HL-60 (cell line): ENCODE results near the gene ABHD11.

Experiments
- DNase-seq, 2 experiments: peaks; one replicate each; pipeline ENCODE4 v3.0.0-alpha.2; 2010 to 2020; ENCODE audit warnings: low read depth in 1 of 2, low spot score in 1 of 2
- H3K27ac ChIP-seq: fragments of 250-450 bp; sonication (Bioruptor Pico); replicated peaks from 2 replicates; pipeline ENCODE4 v1.5.1; 2020; ENCODE audit warnings: mild to moderate bottlenecking, moderate library complexity
- H3K27me3 ChIP-seq: fragments of 250-450 bp; sonication (Bioruptor Pico); 2 replicates; pipeline ENCODE4 v1.5.1; 2021; ENCODE audit warnings: mild to moderate bottlenecking, moderate library complexity; ENCODE audit not compliant: insufficient read depth, poor library complexity, severe bottlenecking
- H3K4me3 ChIP-seq: replicated peaks from 2 replicates; pipeline ENCODE4 v1.5.1; 2011; ENCODE audit warnings: mild to moderate bottlenecking, control low read depth, low read length; ENCODE audit not compliant: insufficient read depth
- GABPA ChIP-seq: IDR thresholded peaks from 2 replicates; pipeline ENCODE4 v1.6.1; 2012; ENCODE audit warnings: low read depth
- POLR2AphosphoS5 ChIP-seq: IDR thresholded peaks from 2 replicates; pipeline ENCODE4 v1.6.1; 2012; ENCODE audit warnings: low read depth
- REST ChIP-seq: IDR thresholded peaks from 2 replicates; pipeline ENCODE4 v1.6.1; 2012; ENCODE audit warnings: low read depth; ENCODE audit not compliant: insufficient replicate concordance
- SPI1 ChIP-seq: IDR thresholded peaks from 2 replicates; pipeline ENCODE4 v1.6.1; 2012; ENCODE audit warnings: low read depth, mild to moderate bottlenecking, borderline replicate concordance
- TF ChIP-seq, protein P1 (sequence below): IDR thresholded peaks from one replicate; pipeline ENCODE4 v1.5.1; 2011; ENCODE audit warnings: low read length, control low read depth, inconsistent platforms; ENCODE audit not compliant: insufficient read depth

Gene ABHD11

DNA sequence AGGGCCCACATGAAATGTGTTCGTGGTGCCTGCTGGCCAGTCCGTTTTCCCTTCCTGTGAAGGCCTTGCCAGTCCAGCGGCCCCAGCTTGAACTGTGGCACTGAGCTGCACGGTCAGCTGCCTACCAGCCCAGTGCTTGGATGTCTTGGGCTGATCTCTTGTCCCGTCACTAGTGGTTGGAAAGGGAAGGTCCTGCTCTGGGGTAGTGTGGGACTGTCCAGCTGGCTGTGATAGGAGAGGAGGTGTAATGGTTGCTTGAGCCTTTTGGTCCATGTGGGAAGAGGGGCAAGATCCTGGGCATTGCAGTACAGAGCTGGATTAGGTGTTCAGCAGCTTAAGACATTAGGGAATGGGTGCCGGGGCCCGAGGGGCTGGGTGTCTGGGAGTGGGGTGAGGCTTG lies 40.2 kb downstream of the ABHD11 start:
- H3K27ac ChIP-seq = no peak overlapping the region
- H3K27me3 ChIP-seq = no peaks in the 10 kb centered on the region
- DNase-seq = no peak
- TF ChIP-seq GABPA (no peak), REST (no peak), POLR2AphosphoS5 (no peak), SPI1 (no peak)
- TF ChIP-seq, protein P1, sequence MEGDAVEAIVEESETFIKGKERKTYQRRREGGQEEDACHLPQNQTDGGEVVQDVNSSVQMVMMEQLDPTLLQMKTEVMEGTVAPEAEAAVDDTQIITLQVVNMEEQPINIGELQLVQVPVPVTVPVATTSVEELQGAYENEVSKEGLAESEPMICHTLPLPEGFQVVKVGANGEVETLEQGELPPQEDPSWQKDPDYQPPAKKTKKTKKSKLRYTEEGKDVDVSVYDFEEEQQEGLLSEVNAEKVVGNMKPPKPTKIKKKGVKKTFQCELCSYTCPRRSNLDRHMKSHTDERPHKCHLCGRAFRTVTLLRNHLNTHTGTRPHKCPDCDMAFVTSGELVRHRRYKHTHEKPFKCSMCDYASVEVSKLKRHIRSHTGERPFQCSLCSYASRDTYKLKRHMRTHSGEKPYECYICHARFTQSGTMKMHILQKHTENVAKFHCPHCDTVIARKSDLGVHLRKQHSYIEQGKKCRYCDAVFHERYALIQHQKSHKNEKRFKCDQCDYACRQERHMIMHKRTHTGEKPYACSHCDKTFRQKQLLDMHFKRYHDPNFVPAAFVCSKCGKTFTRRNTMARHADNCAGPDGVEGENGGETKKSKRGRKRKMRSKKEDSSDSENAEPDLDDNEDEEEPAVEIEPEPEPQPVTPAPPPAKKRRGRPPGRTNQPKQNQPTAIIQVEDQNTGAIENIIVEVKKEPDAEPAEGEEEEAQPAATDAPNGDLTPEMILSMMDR = no peak
- H3K4me3 ChIP-seq = no peak overlapping the region

- Histone ChIP-seq H3K27me3 (no peaks in the 10 kb centered on the region), H3K27ac (no peak overlapping the region), H3K4me3 (no peak overlapping the region)
- no peak for TF ChIP-seq SPI1
- no peak for TF ChIP-seq GABPA
- no peak for TF ChIP-seq POLR2AphosphoS5
- TF ChIP-seq, protein P1 = no peak
- no peak for TF ChIP-seq REST
- DNase-seq = no peak
Observed at GRCh38 chr7:73696372-73696771, 42.2 kb downstream of the ABHD11 start.

DNA sequence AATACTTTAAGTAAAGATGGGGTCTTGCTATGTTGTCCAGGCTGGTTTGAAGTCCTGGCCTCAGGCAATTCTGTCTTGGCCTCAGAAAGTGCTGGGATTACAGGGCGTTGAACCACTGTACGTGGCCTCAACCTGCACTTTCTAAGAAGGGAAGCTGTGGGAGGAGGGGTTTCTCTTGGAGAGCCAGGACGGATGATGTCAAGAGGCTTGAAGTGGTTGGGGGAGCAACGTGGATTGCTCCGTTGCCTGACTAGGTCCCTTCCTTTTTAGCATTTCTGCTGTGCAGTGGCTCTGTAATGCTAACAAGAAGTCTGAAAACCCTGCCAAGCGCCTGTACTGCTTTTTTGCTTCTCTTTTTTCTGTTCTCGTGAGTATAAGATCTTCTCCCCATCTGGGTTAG lies 48.0 kb downstream of the ABHD11 start:
- no peak for DNase-seq
- H3K27me3 ChIP-seq = no peaks in the 10 kb centered on the region
- no peak overlapping the region for H3K27ac ChIP-seq
- H3K4me3 ChIP-seq = no peak overlapping the region
- TF ChIP-seq GABPA = no peak
- no peak for TF ChIP-seq REST
- TF ChIP-seq, protein P1 = no peak
- no peak for TF ChIP-seq POLR2AphosphoS5
- TF ChIP-seq SPI1 = no peak
